ENCODE results near the gene HSD17B2. TPM values are rescaled to one million over a fixed set of nuclear protein-coding genes. Genes with fewer than 3 reads are reported as not detected.
"Not testable (repeated sequence)": the region's sequence is repeated elsewhere in the genome, so short reads cannot be mapped to it uniquely, and the experiment has no call there.

Gene HSD17B2
- total RNA-seq, 4 donors from 2014 or later, result 2.7 to 10.6 (median 4.0) TPM

- Histone ChIP-seq H3K4me3 (no peak overlapping the region), H3K36me3 (no peaks in the 10 kb centered on the region), H3K4me1 (peaks cover 3% of the 10 kb centered on the region), H3K27me3 (no peaks in the 10 kb centered on the region), H3K27ac (no peak overlapping the region), H3K9me3 (no peaks in the 10 kb centered on the region)
- TF ChIP-seq EP300 (IDR thresholded peaks at IDR 0.05), result no peak
- no peak for TF ChIP-seq POLR2A (IDR thresholded peaks at IDR 0.05)
- no peak for TF ChIP-seq POLR2AphosphoS5 (IDR thresholded peaks at IDR 0.05)
- no peak for TF ChIP-seq CTCF (IDR thresholded peaks at IDR 0.05)
- WGBS, result 57% methylated on average over 6 of the region's 6 CpGs
- no peak for DNase-seq (ENCODE audit: low spot score in 2 of 2)
Observed at GRCh38 chr16:82005027-82005830, 29.8 kb upstream of the HSD17B2 start.

- Histone ChIP-seq H3K36me3 (no peaks in the 10 kb centered on the region), H3K4me1 (peaks cover 7% of the 10 kb centered on the region), H3K4me3 (no peak overlapping the region), H3K9me3 (no peaks in the 10 kb centered on the region), H3K27me3 (peaks cover 1% of the 10 kb centered on the region), H3K27ac (no peak overlapping the region)
- DNase-seq (ENCODE audit: low spot score in 2 of 2), result no peak
- TF ChIP-seq CTCF (IDR thresholded peaks at IDR 0.05), result no peak
- TF ChIP-seq EP300 (IDR thresholded peaks at IDR 0.05), result no peak
- TF ChIP-seq POLR2AphosphoS5 (IDR thresholded peaks at IDR 0.05), result no peak
- TF ChIP-seq POLR2A (IDR thresholded peaks at IDR 0.05), result no peak
- 90% methylated on average over 5 of the region's 5 CpGs for WGBS
Observed at GRCh38 chr16:82006036-82006435, 29.0 kb upstream of the HSD17B2 start.

DNA sequence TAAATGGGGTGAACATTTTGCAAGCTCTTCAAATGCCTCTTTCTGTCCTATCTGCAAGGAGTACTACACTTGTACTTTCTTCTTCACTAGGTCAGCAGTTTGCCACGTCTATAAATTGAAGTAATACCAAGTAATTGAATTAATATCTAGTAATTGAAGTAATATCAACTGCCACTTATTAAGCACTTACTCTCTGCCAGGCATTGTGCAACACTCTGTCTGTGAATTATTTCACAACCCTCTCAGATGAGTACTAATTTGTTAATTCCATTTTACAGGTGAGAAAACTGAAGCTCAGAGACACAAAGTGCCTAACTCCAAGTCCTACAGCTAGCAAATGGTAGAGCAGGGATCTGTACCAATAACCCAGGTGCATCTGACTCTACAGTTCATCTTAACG, 27.9 kb upstream of the HSD17B2 start:
- Histone ChIP-seq H3K4me1 (peaks cover 7% of the 10 kb centered on the region), H3K27me3 (peaks cover 4% of the 10 kb centered on the region), H3K36me3 (no peaks in the 10 kb centered on the region), H3K27ac (no peak overlapping the region), H3K9me3 (no peaks in the 10 kb centered on the region), H3K4me3 (no peak overlapping the region)
- no peak for DNase-seq (ENCODE audit: low spot score in 2 of 2)
- 67% methylated on average over 2 of the region's 2 CpGs for WGBS
- TF ChIP-seq POLR2AphosphoS5 (IDR thresholded peaks at IDR 0.05) (no peak), CTCF (IDR thresholded peaks at IDR 0.05) (no peak), EP300 (IDR thresholded peaks at IDR 0.05) (no peak), POLR2A (IDR thresholded peaks at IDR 0.05) (no peak)

GRCh38 chr16:82008957-82009592, 26.0 kb upstream of the HSD17B2 start:
- no peak overlapping the region for H3K27ac ChIP-seq
- H3K4me1 ChIP-seq, result peaks cover 7% of the 10 kb centered on the region
- no peaks in the 10 kb centered on the region for H3K9me3 ChIP-seq

DNA sequence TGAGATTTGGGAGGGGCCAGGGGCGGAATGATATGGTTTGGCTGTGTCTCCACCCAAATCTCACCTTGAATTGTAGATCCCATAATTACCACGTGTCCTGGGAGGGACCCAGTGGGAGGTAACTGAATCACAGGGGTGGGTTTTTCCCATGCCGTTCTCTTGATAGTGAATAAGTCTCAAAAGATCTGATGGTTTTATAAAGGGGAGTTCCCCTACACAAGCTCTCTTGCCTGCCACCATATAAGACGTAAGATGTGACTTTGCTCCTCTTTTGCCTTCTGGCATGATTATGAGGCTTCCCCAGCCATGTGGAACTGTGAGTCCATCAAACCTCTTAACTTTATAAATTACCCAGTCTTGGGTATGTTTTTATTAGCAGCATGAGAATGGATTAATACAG, 25.3 kb upstream of the HSD17B2 start:
- H3K27ac ChIP-seq; DNase-seq (ENCODE audit: low spot score in 2 of 2); H3K36me3 ChIP-seq; H3K4me3 ChIP-seq; H3K4me1 ChIP-seq; H3K27me3 ChIP-seq; H3K9me3 ChIP-seq: not testable (repeated sequence)
- 70% methylated on average over 4 of the region's 4 CpGs for WGBS

More at GRCh38 chr16:82008957-82009592, 26.0 kb upstream of the HSD17B2 start:
- H3K4me3 ChIP-seq, result no peak overlapping the region
- H3K36me3 ChIP-seq, result no peaks in the 10 kb centered on the region
- no peak for TF ChIP-seq CTCF (IDR thresholded peaks at IDR 0.05)
- TF ChIP-seq POLR2A (IDR thresholded peaks at IDR 0.05), result no peak
- TF ChIP-seq POLR2AphosphoS5 (IDR thresholded peaks at IDR 0.05), result no peak
- TF ChIP-seq EP300 (IDR thresholded peaks at IDR 0.05), result no peak
- DNase-seq (ENCODE audit: low spot score in 2 of 2), result no peak
- peaks cover 4% of the 10 kb centered on the region for H3K27me3 ChIP-seq
- 89% methylated on average over 9 of the region's 9 CpGs for WGBS

Measured in suprapubic skin (tissue), 4 donors.